ENCODE data around the gene GALNT10. TPM values are rescaled to one million over a fixed set of nuclear protein-coding genes. Genes with fewer than 3 reads are reported as not detected.

The GALNT10 gene
- total and polyA plus RNA-seq, 2 donors (not counting 1 experiment from before 2014, with no cell fraction given): 18.3 to 35.8 TPM

GRCh38 chr5:154200221-154200620 is 9.7 kb downstream of the GALNT10 start:
- no peak for TF ChIP-seq CTCF (conservative IDR thresholded peaks at IDR 0.05 in 1 of 2, IDR thresholded peaks at IDR 0.05 in 1 of 2; ENCODE audit: low read depth in 1 of 2, low read length in 2 of 2)
- TF ChIP-seq EZH2 (IDR thresholded peaks at IDR 0.05; ENCODE audit: low read length, missing control alignments): no peak
- Histone ChIP-seq H3K9me3 (ENCODE audit: control insufficient read depth, insufficient read depth, low read depth, low read length) (no peaks in the 10 kb centered on the region), H3K4me3 (replicated peaks in 1 of 4; ENCODE audit: control extremely low read depth in 1 of 4, insufficient read depth in 1 of 4, low read depth in 3 of 4, low read length in 4 of 4) (no peak overlapping the region), H3K27me3 (ENCODE audit: control insufficient read depth, insufficient read depth, low read length) (no peaks in the 10 kb centered on the region), H4K20me1 (ENCODE audit: control insufficient read depth, extremely low read depth, insufficient read depth, low read length) (no peaks in the 10 kb centered on the region), H2AFZ (ENCODE audit: low read length) (no peak overlapping the region), H3K27ac (ENCODE audit: insufficient read depth, low read length) (no peak overlapping the region), H3K4me2 (ENCODE audit: extremely low read depth, insufficient read depth, low read length) (no peak overlapping the region), H3K79me2 (ENCODE audit: control insufficient read depth, insufficient read depth, low read length) (peaks cover 3% of the 10 kb centered on the region), H3K36me3 (ENCODE audit: control insufficient read depth, insufficient read depth, low read length) (peaks cover 3% of the 10 kb centered on the region), H3K9ac (ENCODE audit: insufficient read depth, low read length) (no peak overlapping the region), H3K4me1 (ENCODE audit: control insufficient read depth, extremely low read depth, insufficient read depth, low read length) (peaks cover 17% of the 10 kb centered on the region)
- no peak for DNase-seq (ENCODE audit: low read depth in 2 of 2)

GRCh38 chr5:154201108-154201769 is 10.7 kb downstream of the GALNT10 start:
- peaks cover 3% of the 10 kb centered on the region for H3K36me3 ChIP-seq (ENCODE audit: control insufficient read depth, insufficient read depth, low read length)
- no peak for DNase-seq (ENCODE audit: low read depth in 2 of 2)
- no peak overlapping the region for H2AFZ ChIP-seq (ENCODE audit: low read length)
- H3K9me3 ChIP-seq (ENCODE audit: control insufficient read depth, insufficient read depth, low read depth, low read length): no peaks in the 10 kb centered on the region
- H3K79me2 ChIP-seq (ENCODE audit: control insufficient read depth, insufficient read depth, low read length): peaks cover 3% of the 10 kb centered on the region
- TF ChIP-seq EZH2 (IDR thresholded peaks at IDR 0.05; ENCODE audit: low read length, missing control alignments) (no peak), CTCF (conservative IDR thresholded peaks at IDR 0.05 in 1 of 2, IDR thresholded peaks at IDR 0.05 in 1 of 2; ENCODE audit: low read depth in 1 of 2, low read length in 2 of 2) (no peak)
- no peak overlapping the region for H3K9ac ChIP-seq (ENCODE audit: insufficient read depth, low read length)
- no peak overlapping the region for H3K4me3 ChIP-seq (replicated peaks in 1 of 4; ENCODE audit: control extremely low read depth in 1 of 4, insufficient read depth in 1 of 4, low read depth in 3 of 4, low read length in 4 of 4)
- peaks cover 17% of the 10 kb centered on the region for H3K4me1 ChIP-seq (ENCODE audit: control insufficient read depth, extremely low read depth, insufficient read depth, low read length)
- H3K27me3 ChIP-seq (ENCODE audit: control insufficient read depth, insufficient read depth, low read length): no peaks in the 10 kb centered on the region
- H4K20me1 ChIP-seq (ENCODE audit: control insufficient read depth, extremely low read depth, insufficient read depth, low read length): no peaks in the 10 kb centered on the region
- no peak overlapping the region for H3K4me2 ChIP-seq (ENCODE audit: extremely low read depth, insufficient read depth, low read length)
- H3K27ac ChIP-seq (ENCODE audit: insufficient read depth, low read length): no peak overlapping the region

GRCh38 chr5:154202379-154203260 is 12.1 kb downstream of the GALNT10 start:
- no peaks in the 10 kb centered on the region for H3K9me3 ChIP-seq (ENCODE audit: control insufficient read depth, insufficient read depth, low read depth, low read length)
- no peak overlapping the region for H3K4me2 ChIP-seq (ENCODE audit: extremely low read depth, insufficient read depth, low read length)
- H4K20me1 ChIP-seq (ENCODE audit: control insufficient read depth, extremely low read depth, insufficient read depth, low read length): no peaks in the 10 kb centered on the region
- H3K27me3 ChIP-seq (ENCODE audit: control insufficient read depth, insufficient read depth, low read length): no peaks in the 10 kb centered on the region
- no peak overlapping the region for H2AFZ ChIP-seq (ENCODE audit: low read length)
- H3K4me1 ChIP-seq (ENCODE audit: control insufficient read depth, extremely low read depth, insufficient read depth, low read length): peaks cover 17% of the 10 kb centered on the region
- H3K79me2 ChIP-seq (ENCODE audit: control insufficient read depth, insufficient read depth, low read length): peaks cover 3% of the 10 kb centered on the region
- H3K36me3 ChIP-seq (ENCODE audit: control insufficient read depth, insufficient read depth, low read length): peaks cover 3% of the 10 kb centered on the region
- no peak for DNase-seq (ENCODE audit: low read depth in 2 of 2)
- no peak overlapping the region for H3K9ac ChIP-seq (ENCODE audit: insufficient read depth, low read length)
- no peak for TF ChIP-seq CTCF (conservative IDR thresholded peaks at IDR 0.05 in 1 of 2, IDR thresholded peaks at IDR 0.05 in 1 of 2; ENCODE audit: low read depth in 1 of 2, low read length in 2 of 2)
- no peak for TF ChIP-seq EZH2 (IDR thresholded peaks at IDR 0.05; ENCODE audit: low read length, missing control alignments)
- no peak overlapping the region for H3K27ac ChIP-seq (ENCODE audit: insufficient read depth, low read length)
- H3K4me3 ChIP-seq (replicated peaks in 1 of 4; ENCODE audit: control extremely low read depth in 1 of 4, insufficient read depth in 1 of 4, low read depth in 3 of 4, low read length in 4 of 4): no peak overlapping the region

All from fibroblast of lung (primary cell).